Measurements from ENCODE around the gene GPC5.

Gene GPC5

GRCh38 chr13:92621985-92622384, 1223.6 kb downstream of the GPC5 start:
- POLR2A ChIA-PET: no interaction called here
- DNase-seq (ENCODE audit: extremely low spot score): no peak
- TF ChIP-seq PKNOX1 (IDR thresholded peaks at IDR 0.05) (no peak), CTBP1 (IDR thresholded peaks at IDR 0.05; ENCODE audit: borderline replicate concordance) (no peak), ELF4 (IDR thresholded peaks at IDR 0.05) (no peak), FOXM1 (IDR thresholded peaks at IDR 0.05; ENCODE audit: borderline replicate concordance) (no peak), ZNF384 (IDR thresholded peaks at IDR 0.05) (no peak), NFRKB (IDR thresholded peaks at IDR 0.05) (no peak), L3MBTL2 (conservative IDR thresholded peaks at IDR 0.05) (no peak), SUZ12 (IDR thresholded peaks at IDR 0.05) (no peak)
- CTCF ChIA-PET: interaction anchor here (1.4 kb wide), 1 partner anchor 675 kb away, joined by 3 read pairs; no protein-coding TSS in a partner anchor

DNA sequence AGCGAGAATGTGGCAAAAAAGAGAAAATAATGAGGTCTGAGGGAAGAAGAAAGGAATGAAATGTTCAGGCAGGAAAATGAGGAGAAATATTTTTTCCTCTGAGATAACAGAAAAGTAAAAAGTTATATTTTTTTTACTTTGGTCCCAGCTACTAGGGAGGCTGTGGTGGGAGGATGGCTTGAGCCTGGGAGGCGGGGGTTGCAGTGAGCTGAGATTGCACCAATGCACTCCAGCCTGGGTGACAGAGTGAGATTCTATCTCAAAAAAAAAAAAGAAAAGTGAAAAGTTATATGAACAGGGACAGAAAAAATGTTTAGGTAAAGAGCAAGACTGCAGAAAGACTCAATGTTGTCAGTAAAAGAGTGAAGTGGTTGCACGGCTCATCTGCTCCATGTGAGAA, 1224.5 kb downstream of the GPC5 start:
- ChIA-PET POLR2A (no interaction called here), CTCF (interaction anchor here (1.4 kb wide), 1 partner anchor 676 kb away, joined by 3 read pairs; no protein-coding TSS in a partner anchor)
- no peak for DNase-seq (ENCODE audit: extremely low spot score)
- TF ChIP-seq PKNOX1 (IDR thresholded peaks at IDR 0.05): no peak
- TF ChIP-seq HDGF (IDR thresholded peaks at IDR 0.05; ENCODE audit: borderline replicate concordance): no peak
- TF ChIP-seq ARNT (IDR thresholded peaks at IDR 0.05): no peak
- no peak for TF ChIP-seq NFRKB (IDR thresholded peaks at IDR 0.05)
- no peak for TF ChIP-seq SP1 (IDR thresholded peaks at IDR 0.05)
- no peak for TF ChIP-seq SUZ12 (IDR thresholded peaks at IDR 0.05)
- TF ChIP-seq LEF1 (IDR thresholded peaks at IDR 0.05; ENCODE audit: borderline replicate concordance): no peak
- no peak for TF ChIP-seq ZNF384 (IDR thresholded peaks at IDR 0.05)
- no peak for TF ChIP-seq FOXA1 (IDR thresholded peaks at IDR 0.05)
- TF ChIP-seq TARDBP (IDR thresholded peaks at IDR 0.05): no peak
- TF ChIP-seq ELF4 (IDR thresholded peaks at IDR 0.05): no peak
- TF ChIP-seq CTBP1 (IDR thresholded peaks at IDR 0.05; ENCODE audit: borderline replicate concordance): no peak
- no peak for TF ChIP-seq BHLHE40 (IDR thresholded peaks at IDR 0.05; ENCODE audit: borderline replicate concordance)
- no peak for TF ChIP-seq FOXM1 (IDR thresholded peaks at IDR 0.05; ENCODE audit: borderline replicate concordance)
- TF ChIP-seq FOXK2 (IDR thresholded peaks at IDR 0.05): no peak

- ChIA-PET POLR2A (no interaction called here), CTCF (no interaction called here)
- no peak for DNase-seq (ENCODE audit: extremely low spot score)
- TF ChIP-seq NFRKB (IDR thresholded peaks at IDR 0.05) (no peak), CTBP1 (IDR thresholded peaks at IDR 0.05; ENCODE audit: borderline replicate concordance) (no peak), BHLHE40 (IDR thresholded peaks at IDR 0.05; ENCODE audit: borderline replicate concordance) (no peak), FOXK2 (IDR thresholded peaks at IDR 0.05) (no peak), ELF4 (IDR thresholded peaks at IDR 0.05) (no peak), FOXM1 (IDR thresholded peaks at IDR 0.05; ENCODE audit: borderline replicate concordance) (no peak), L3MBTL2 (conservative IDR thresholded peaks at IDR 0.05) (no peak), FOXA1 (IDR thresholded peaks at IDR 0.05) (no peak), SP1 (IDR thresholded peaks at IDR 0.05) (no peak), HDGF (IDR thresholded peaks at IDR 0.05; ENCODE audit: borderline replicate concordance) (no peak)
These were observed 1227.9 kb downstream of the GPC5 start for GRCh38 chr13:92626274-92626673.

- CTCF ChIA-PET: no interaction called here
- no peak for DNase-seq (ENCODE audit: extremely low spot score)
- POLR2A ChIA-PET: no interaction called here
- no peak for TF ChIP-seq FOXA1 (IDR thresholded peaks at IDR 0.05)
These were observed 1242.5 kb downstream of the GPC5 start for GRCh38 chr13:92640936-92641335.

- ChIA-PET CTCF (no interaction called here), POLR2A (no interaction called here)
- DNase-seq (ENCODE audit: extremely low spot score): no peak
- TF ChIP-seq PKNOX1 (IDR thresholded peaks at IDR 0.05) (peak; percentile 52), SUZ12 (IDR thresholded peaks at IDR 0.05) (no peak)
These were observed 1250.9 kb downstream of the GPC5 start for GRCh38 chr13:92649140-92649813.

- DNase-seq (ENCODE audit: extremely low spot score): no peak
- ChIA-PET CTCF (interaction anchor here (0.7 kb wide), 1 partner anchor 39 kb away, joined by 3 read pairs; no protein-coding TSS in a partner anchor), POLR2A (no interaction called here)
- TF ChIP-seq FOXA1 (IDR thresholded peaks at IDR 0.05): no peak
- TF ChIP-seq ZNF384 (IDR thresholded peaks at IDR 0.05): no peak
- no peak for TF ChIP-seq FOXM1 (IDR thresholded peaks at IDR 0.05; ENCODE audit: borderline replicate concordance)
- TF ChIP-seq FOXK2 (IDR thresholded peaks at IDR 0.05): no peak
- no peak for TF ChIP-seq ELF4 (IDR thresholded peaks at IDR 0.05)
- no peak for TF ChIP-seq ARNT (IDR thresholded peaks at IDR 0.05)
These were observed 1257.7 kb downstream of the GPC5 start for GRCh38 chr13:92656103-92656502.

DNA sequence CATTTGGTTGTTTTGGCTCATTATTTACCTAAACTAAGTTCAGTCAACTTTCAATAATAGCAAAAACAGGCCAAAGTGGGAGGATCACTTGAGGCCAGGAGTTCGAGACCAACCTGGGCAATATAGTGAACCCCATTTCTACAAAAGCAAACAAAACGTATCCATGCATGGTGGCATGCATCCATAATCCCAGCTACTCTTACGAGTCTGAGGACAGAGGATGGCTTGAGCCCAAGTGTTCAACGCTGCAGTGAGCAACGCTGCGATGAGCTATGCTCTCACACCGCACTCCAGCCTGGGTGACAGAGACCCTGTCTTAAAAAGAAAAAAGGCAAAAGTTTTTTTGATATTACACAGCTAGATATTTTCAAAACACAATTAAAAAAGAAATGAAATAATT, 1258.2 kb downstream of the GPC5 start:
- no peak for DNase-seq (ENCODE audit: extremely low spot score)
- ChIA-PET CTCF (interaction anchor here (0.7 kb wide), 1 partner anchor 40 kb away, joined by 3 read pairs; no protein-coding TSS in a partner anchor), POLR2A (no interaction called here)
- TF ChIP-seq SUZ12 (IDR thresholded peaks at IDR 0.05) (no peak), L3MBTL2 (conservative IDR thresholded peaks at IDR 0.05) (no peak), ELF4 (IDR thresholded peaks at IDR 0.05) (no peak), FOXM1 (IDR thresholded peaks at IDR 0.05; ENCODE audit: borderline replicate concordance) (no peak), FOXK2 (IDR thresholded peaks at IDR 0.05) (no peak), TARDBP (IDR thresholded peaks at IDR 0.05) (no peak), ZNF384 (IDR thresholded peaks at IDR 0.05) (no peak), BHLHE40 (IDR thresholded peaks at IDR 0.05; ENCODE audit: borderline replicate concordance) (no peak), HDGF (IDR thresholded peaks at IDR 0.05; ENCODE audit: borderline replicate concordance) (no peak), NFRKB (IDR thresholded peaks at IDR 0.05) (no peak), FOXA1 (IDR thresholded peaks at IDR 0.05) (no peak), SP1 (IDR thresholded peaks at IDR 0.05) (no peak), CTBP1 (IDR thresholded peaks at IDR 0.05; ENCODE audit: borderline replicate concordance) (no peak), ARNT (IDR thresholded peaks at IDR 0.05) (no peak), LEF1 (IDR thresholded peaks at IDR 0.05; ENCODE audit: borderline replicate concordance) (no peak), PKNOX1 (IDR thresholded peaks at IDR 0.05) (no peak)

All from HEK293T (cell line).